DMS79 (cell line): ENCODE measurements around the gene UBR4.

ENCODE experiments used
- DNase-seq: peaks from one replicate; lab custom pipeline; 2025; lab: John Stamatoyannopoulos, UW

UBR4 gene

GRCh38 chr1:19036041-19036812 is 173.8 kb downstream of the UBR4 start:
- no peak for DNase-seq

GRCh38 chr1:19035377-19036040 is 174.6 kb downstream of the UBR4 start:
- DNase-seq = no peak

- DNase-seq = no peak
Observed at GRCh38 chr1:19034721-19035120, 175.3 kb downstream of the UBR4 start.

- DNase-seq = no peak
Observed at GRCh38 chr1:19033926-19034680, 176.0 kb downstream of the UBR4 start.

GRCh38 chr1:19033515-19033839 is 176.6 kb downstream of the UBR4 start:
- DNase-seq = no peak

GRCh38 chr1:19032701-19033514 is 177.2 kb downstream of the UBR4 start:
- DNase-seq = no peak

GRCh38 chr1:19032413-19032695 is 177.7 kb downstream of the UBR4 start:
- DNase-seq = no peak

- no peak for DNase-seq
Observed at GRCh38 chr1:19029191-19030085, 180.6 kb downstream of the UBR4 start.

- DNase-seq = no peak
Observed at GRCh38 chr1:19028546-19029129, 181.4 kb downstream of the UBR4 start.

- peak; percentile 97 for DNase-seq
Observed at GRCh38 chr1:19028110-19028509, 182.0 kb downstream of the UBR4 start.
